ENCODE data around the gene EYA2. TPM values are rescaled to one million over a fixed set of nuclear protein-coding genes. Genes with fewer than 3 reads are reported as not detected.

Gene EYA2
- total RNA-seq, 2 donors from 2014 or later, result 3.5 to 3.8 TPM

- no peak overlapping the region for H3K27ac ChIP-seq
Measured at GRCh38 chr20:46985671-46986070, 91.0 kb downstream of the EYA2 start.

GRCh38 chr20:46987001-46987400 is 92.4 kb downstream of the EYA2 start:
- H3K4me3 ChIP-seq, result no peak overlapping the region
- no peaks in the 10 kb centered on the region for H3K4me1 ChIP-seq (ENCODE audit: control insufficient read depth in 1 of 2, low read depth in 2 of 2)
- H3K36me3 ChIP-seq, result no peaks in the 10 kb centered on the region
- no peak for DNase-seq (ENCODE audit: low spot score)
- TF ChIP-seq, protein P1, sequence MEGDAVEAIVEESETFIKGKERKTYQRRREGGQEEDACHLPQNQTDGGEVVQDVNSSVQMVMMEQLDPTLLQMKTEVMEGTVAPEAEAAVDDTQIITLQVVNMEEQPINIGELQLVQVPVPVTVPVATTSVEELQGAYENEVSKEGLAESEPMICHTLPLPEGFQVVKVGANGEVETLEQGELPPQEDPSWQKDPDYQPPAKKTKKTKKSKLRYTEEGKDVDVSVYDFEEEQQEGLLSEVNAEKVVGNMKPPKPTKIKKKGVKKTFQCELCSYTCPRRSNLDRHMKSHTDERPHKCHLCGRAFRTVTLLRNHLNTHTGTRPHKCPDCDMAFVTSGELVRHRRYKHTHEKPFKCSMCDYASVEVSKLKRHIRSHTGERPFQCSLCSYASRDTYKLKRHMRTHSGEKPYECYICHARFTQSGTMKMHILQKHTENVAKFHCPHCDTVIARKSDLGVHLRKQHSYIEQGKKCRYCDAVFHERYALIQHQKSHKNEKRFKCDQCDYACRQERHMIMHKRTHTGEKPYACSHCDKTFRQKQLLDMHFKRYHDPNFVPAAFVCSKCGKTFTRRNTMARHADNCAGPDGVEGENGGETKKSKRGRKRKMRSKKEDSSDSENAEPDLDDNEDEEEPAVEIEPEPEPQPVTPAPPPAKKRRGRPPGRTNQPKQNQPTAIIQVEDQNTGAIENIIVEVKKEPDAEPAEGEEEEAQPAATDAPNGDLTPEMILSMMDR (IDR thresholded peaks at IDR 0.05), result no peak
- H3K27ac ChIP-seq, result no peak overlapping the region
- H3K27me3 ChIP-seq (replicated peaks; ENCODE audit: insufficient read depth), result no peaks in the 10 kb centered on the region
- peaks cover 6% of the 10 kb centered on the region for H3K9me3 ChIP-seq
- ATAC-seq (ENCODE audit: insufficient number of reproducible peaks, low FRiP score, low read depth), result no peak

More at GRCh38 chr20:46985671-46986070, 91.0 kb downstream of the EYA2 start:
- H3K27me3 ChIP-seq (replicated peaks; ENCODE audit: insufficient read depth), result no peaks in the 10 kb centered on the region
- no peaks in the 10 kb centered on the region for H3K36me3 ChIP-seq
- H3K9me3 ChIP-seq, result peaks cover 6% of the 10 kb centered on the region
- DNase-seq (ENCODE audit: low spot score) (no peak), ATAC-seq (ENCODE audit: insufficient number of reproducible peaks, low FRiP score, low read depth) (no peak)
- no peaks in the 10 kb centered on the region for H3K4me1 ChIP-seq (ENCODE audit: control insufficient read depth in 1 of 2, low read depth in 2 of 2)
- no peak overlapping the region for H3K4me3 ChIP-seq
- TF ChIP-seq, protein P1 (IDR thresholded peaks at IDR 0.05), result no peak

- Histone ChIP-seq H3K36me3 (no peaks in the 10 kb centered on the region), H3K27ac (no peak overlapping the region), H3K9me3 (no peaks in the 10 kb centered on the region), H3K27me3 (replicated peaks; ENCODE audit: insufficient read depth) (no peaks in the 10 kb centered on the region), H3K4me1 (ENCODE audit: control insufficient read depth in 1 of 2, low read depth in 2 of 2) (no peaks in the 10 kb centered on the region), H3K4me3 (no peak overlapping the region)
- TF ChIP-seq, protein P1 (IDR thresholded peaks at IDR 0.05), result no peak
- DNase-seq (ENCODE audit: low spot score) (no peak), ATAC-seq (ENCODE audit: insufficient number of reproducible peaks, low FRiP score, low read depth) (no peak)
Measured at GRCh38 chr20:46990017-46990595, 95.5 kb downstream of the EYA2 start.

DNA sequence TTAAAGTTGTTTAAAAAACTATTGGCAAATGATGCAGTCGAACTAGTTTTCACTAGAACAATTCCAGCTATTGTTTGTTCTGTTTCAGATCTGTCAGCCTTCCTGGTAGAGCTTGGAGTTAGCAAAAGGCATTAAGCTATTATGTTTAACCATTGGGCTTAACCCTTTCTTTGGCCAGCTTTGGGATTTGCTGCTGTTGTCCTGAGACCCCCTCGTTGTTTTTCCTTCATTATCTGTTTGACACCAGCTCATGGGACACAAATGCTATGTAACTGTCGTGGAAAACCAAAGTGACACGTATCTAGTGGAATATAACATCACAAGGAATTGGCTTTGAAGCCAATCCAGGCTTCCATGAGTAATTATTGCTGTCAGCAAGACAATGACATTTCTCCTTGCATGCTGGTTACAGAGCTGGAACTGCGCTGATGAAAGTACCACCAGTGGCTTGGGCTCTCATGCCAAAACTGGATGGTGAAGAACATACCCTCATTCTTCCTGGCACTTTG is 96.0 kb downstream of the EYA2 start:
- Histone ChIP-seq H3K27me3 (replicated peaks; ENCODE audit: insufficient read depth) (no peaks in the 10 kb centered on the region), H3K4me1 (ENCODE audit: control insufficient read depth in 1 of 2, low read depth in 2 of 2) (no peaks in the 10 kb centered on the region), H3K4me3 (no peak overlapping the region), H3K27ac (no peak overlapping the region), H3K36me3 (no peaks in the 10 kb centered on the region), H3K9me3 (no peaks in the 10 kb centered on the region)
- no peak for ATAC-seq (ENCODE audit: insufficient number of reproducible peaks, low FRiP score, low read depth)
- DNase-seq (ENCODE audit: low spot score), result no peak
- TF ChIP-seq, protein P1 (IDR thresholded peaks at IDR 0.05), result no peak

DNA sequence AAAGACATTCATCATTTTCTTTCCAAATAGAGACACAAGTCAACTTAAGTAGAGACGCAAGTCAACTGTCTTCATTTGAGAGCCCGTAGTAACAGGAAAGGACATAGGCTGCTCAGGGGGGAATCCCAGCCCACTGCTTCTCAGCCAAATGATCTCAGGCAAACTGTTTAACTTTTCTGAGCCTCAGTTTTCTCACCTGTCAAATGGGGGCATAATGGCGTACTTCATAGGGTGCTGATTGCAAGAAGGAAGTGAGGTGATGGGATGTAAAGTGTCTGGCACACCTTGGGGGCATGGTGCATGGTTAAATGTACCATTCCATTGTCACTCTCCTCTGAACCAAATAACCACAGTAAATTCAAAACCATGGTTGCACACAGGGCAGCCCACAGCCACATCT is 96.5 kb downstream of the EYA2 start:
- no peak for DNase-seq (ENCODE audit: low spot score)
- H3K27ac ChIP-seq, result no peak overlapping the region

More for the DNA sequence above, 96.5 kb downstream of the EYA2 start:
- Histone ChIP-seq H3K36me3 (no peaks in the 10 kb centered on the region), H3K9me3 (no peaks in the 10 kb centered on the region), H3K27me3 (replicated peaks; ENCODE audit: insufficient read depth) (no peaks in the 10 kb centered on the region), H3K4me3 (no peak overlapping the region), H3K4me1 (ENCODE audit: control insufficient read depth in 1 of 2, low read depth in 2 of 2) (no peaks in the 10 kb centered on the region)
- TF ChIP-seq, protein P1 (IDR thresholded peaks at IDR 0.05), result no peak
- ATAC-seq (ENCODE audit: insufficient number of reproducible peaks, low FRiP score, low read depth), result no peak

Data from thoracic aorta (tissue), 2 donors.